ACC112 (cell line): ENCODE data around the gene IL20RA.
"Not testable (repeated sequence)": the region's sequence is repeated elsewhere in the genome, so short reads cannot be mapped to it uniquely, and the experiment has no call there.

Source experiments
- H2AFZ ChIP-seq: fragments of 200-600 bp; sonication (generic); one replicate; pipeline ENCODE4 v1.6.0; 2017; ENCODE audit warnings: antibody characterized with exemption, low read length; ENCODE audit not compliant: unreplicated experiment
- H3K27ac ChIP-seq: fragments of 200-600 bp; sonication (generic); 2 replicates; pipeline ENCODE4 v1.5.1; 2014; ENCODE audit warnings: low read depth, mild to moderate bottlenecking, antibody characterized with exemption, low read length, moderate library complexity
- H3K27me3 ChIP-seq: fragments of 200-600 bp; sonication (generic); 2 replicates; pipeline ENCODE4 v1.6.1; 2014; ENCODE audit warnings: mild to moderate bottlenecking, antibody characterized with exemption, low read length, moderate library complexity, mixed read lengths; ENCODE audit not compliant: insufficient read depth
- H3K36me3 ChIP-seq: fragments of 200-600 bp; sonication (generic); 2 replicates; pipeline ENCODE4 v1.6.1; 2016; ENCODE audit warnings: mild to moderate bottlenecking, antibody characterized with exemption, low read length, moderate library complexity, mixed read lengths; ENCODE audit not compliant: insufficient read depth
- H3K4me1 ChIP-seq: fragments of 200-600 bp; sonication (generic); one replicate; pipeline ENCODE4 v1.6.1; 2016; ENCODE audit warnings: low read length, mixed read lengths; ENCODE audit not compliant: insufficient read depth, unreplicated experiment, control insufficient read depth
- H3K4me3 ChIP-seq: fragments of 200-600 bp; sonication (generic); 2 replicates; pipeline ENCODE4 v1.5.1; 2014; ENCODE audit warnings: mild to moderate bottlenecking, low read depth, low read length
- H3K79me2 ChIP-seq: fragments of 200-600 bp; sonication (generic); one replicate; pipeline ENCODE4 v1.6.0; 2016; ENCODE audit warnings: low read length; ENCODE audit not compliant: control insufficient read depth, unreplicated experiment, insufficient read depth

Gene IL20RA

GRCh38 chr6:136971609-136972008, 73.2 kb downstream of the IL20RA start:
- H3K4me1 ChIP-seq = no peaks in the 10 kb centered on the region
- no peak overlapping the region for H3K4me3 ChIP-seq
- no peaks in the 10 kb centered on the region for H3K36me3 ChIP-seq
- no peak overlapping the region for H3K27ac ChIP-seq
- no peak overlapping the region for H2AFZ ChIP-seq
- peaks cover 11% of the 10 kb centered on the region for H3K27me3 ChIP-seq
- H3K79me2 ChIP-seq = no peaks in the 10 kb centered on the region

- Histone ChIP-seq H3K4me3 (no peak overlapping the region), H3K36me3 (no peaks in the 10 kb centered on the region), H3K4me1 (no peaks in the 10 kb centered on the region), H3K27me3 (peaks cover 16% of the 10 kb centered on the region), H3K79me2 (no peaks in the 10 kb centered on the region), H3K27ac (no peak overlapping the region), H2AFZ (no peak overlapping the region)
Observed at GRCh38 chr6:136969930-136970329, 74.8 kb downstream of the IL20RA start.

DNA sequence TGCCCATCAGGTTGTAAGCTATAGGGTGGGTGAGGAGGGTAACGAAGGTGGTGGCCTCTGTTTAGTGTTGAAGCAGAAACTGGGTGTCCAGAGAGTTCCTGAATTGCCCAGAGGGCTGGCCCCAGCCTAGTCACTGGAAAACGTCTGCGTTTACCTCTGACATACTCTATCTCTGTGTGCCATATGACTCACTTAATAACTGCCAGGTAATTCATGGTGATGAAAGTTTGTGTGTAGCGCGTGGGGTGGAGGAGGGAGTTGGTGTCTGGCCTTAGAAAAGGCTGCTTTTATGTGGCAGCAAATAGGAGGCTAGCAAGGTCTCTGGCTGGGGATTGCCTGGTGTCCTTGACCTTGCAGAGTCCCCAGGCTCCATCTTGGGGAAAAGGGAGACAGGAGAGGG, 75.3 kb downstream of the IL20RA start:
- peaks cover 16% of the 10 kb centered on the region for H3K27me3 ChIP-seq
- no peaks in the 10 kb centered on the region for H3K79me2 ChIP-seq
- H3K4me3 ChIP-seq = no peak overlapping the region
- no peak overlapping the region for H2AFZ ChIP-seq
- no peak overlapping the region for H3K27ac ChIP-seq
- H3K4me1 ChIP-seq = no peaks in the 10 kb centered on the region
- H3K36me3 ChIP-seq = no peaks in the 10 kb centered on the region

GRCh38 chr6:136968837-136969236, 75.9 kb downstream of the IL20RA start:
- Histone ChIP-seq H3K27me3 (peaks cover 16% of the 10 kb centered on the region), H2AFZ (no peak overlapping the region), H3K79me2 (no peaks in the 10 kb centered on the region), H3K4me1 (no peaks in the 10 kb centered on the region), H3K4me3 (no peak overlapping the region), H3K36me3 (no peaks in the 10 kb centered on the region), H3K27ac (no peak overlapping the region)

DNA sequence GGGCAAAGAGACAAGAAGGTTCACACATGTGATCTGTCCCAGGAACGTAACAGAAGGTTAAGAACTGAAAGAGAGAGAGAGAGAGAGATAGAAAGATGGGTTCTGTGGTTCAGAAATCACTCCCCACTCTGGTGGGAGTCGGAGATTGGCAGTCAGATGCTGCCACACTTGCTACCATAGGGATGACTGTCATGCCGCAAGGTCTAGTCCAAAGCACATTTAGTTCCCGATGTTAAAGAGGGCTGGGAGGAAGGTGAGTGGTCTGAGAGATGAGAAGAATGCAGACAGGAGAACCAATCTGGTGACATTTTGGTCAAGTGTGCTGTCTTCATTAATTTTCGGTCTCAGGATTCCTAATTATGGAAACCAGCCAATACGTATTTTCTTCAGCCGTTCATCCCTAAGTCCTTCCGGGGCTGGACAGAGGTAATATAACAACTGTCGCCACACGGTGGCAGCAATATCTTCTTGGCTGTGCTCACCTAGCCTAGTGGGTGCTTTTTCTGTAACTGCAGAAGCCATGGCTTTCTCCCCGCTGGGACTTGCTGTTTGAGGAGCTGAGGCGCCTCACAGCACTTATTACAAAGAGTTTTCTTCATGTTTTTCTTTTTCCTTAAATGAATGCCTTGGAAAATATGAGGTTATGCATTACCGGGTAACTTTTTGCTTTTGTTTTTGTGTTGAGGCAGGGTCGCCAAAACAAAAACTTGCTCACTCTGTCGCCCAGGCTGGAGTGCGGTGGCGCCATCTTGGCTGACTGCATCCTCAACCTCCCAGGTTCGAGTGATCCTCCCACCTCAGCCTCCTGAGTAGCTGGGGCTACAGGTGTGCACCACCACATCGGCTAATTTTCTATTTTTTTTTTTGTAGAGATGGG, 76.7 kb downstream of the IL20RA start:
- Histone ChIP-seq H3K27me3 (peaks cover 16% of the 10 kb centered on the region), H3K36me3 (no peaks in the 10 kb centered on the region), H3K79me2 (no peaks in the 10 kb centered on the region), H3K4me3 (no peak overlapping the region), H2AFZ (peak overlapping the region; percentile 39), H3K4me1 (no peaks in the 10 kb centered on the region), H3K27ac (no peak overlapping the region)

DNA sequence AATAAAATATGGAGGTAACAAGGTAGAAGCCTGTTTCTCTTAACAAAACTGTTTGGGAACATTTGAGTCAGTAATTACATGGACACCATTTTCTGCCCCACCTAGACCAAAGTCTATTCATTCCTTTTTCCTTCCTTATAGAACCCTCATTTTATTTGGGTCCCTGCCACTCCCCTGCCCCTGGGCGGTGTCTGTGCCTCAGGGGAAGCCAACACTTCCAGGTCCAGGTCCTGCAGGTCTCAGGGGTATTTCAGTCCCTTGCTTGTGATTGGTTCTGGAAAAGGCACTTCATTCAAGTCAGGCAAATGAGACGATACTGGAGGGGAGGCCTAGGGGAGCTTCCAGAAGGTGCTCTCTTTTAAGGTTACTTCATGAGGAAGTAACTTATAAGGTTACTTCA, 80.4 kb downstream of the IL20RA start:
- Histone ChIP-seq H3K4me3 (no peak overlapping the region), H2AFZ (no peak overlapping the region), H3K4me1 (no peaks in the 10 kb centered on the region), H3K36me3 (no peaks in the 10 kb centered on the region), H3K79me2 (no peaks in the 10 kb centered on the region), H3K27ac (no peak overlapping the region), H3K27me3 (peaks cover 16% of the 10 kb centered on the region; the same call in 1 of the 2 replicates)

DNA sequence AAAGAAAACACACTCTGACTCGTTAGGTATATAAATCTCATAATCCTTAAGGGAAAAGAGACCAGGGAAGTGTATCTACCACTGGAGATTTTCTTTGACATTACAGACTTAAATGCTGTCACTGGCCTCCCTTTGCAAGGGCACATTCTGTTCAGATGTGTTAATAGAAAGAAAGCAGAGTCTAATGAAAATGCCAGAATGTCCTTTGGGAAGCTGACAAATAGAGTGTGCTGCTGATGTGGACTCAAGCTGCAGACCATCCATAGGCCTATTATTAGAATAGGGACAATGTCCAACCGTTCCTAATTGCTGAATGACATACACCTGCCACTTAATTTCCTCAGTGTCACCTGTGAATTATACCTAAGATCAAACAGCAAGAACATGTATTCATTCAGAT, 81.5 kb downstream of the IL20RA start:
- Histone ChIP-seq H2AFZ (no peak overlapping the region), H3K4me1 (no peaks in the 10 kb centered on the region), H3K4me3 (no peak overlapping the region), H3K79me2 (no peaks in the 10 kb centered on the region), H3K27ac (no peak overlapping the region), H3K36me3 (no peaks in the 10 kb centered on the region), H3K27me3 (peaks cover 19% of the 10 kb centered on the region; the same call in 1 of the 2 replicates)

- Histone ChIP-seq H3K4me1 (no peaks in the 10 kb centered on the region), H3K27ac (no peak overlapping the region), H2AFZ (no peak overlapping the region), H3K27me3 (peaks cover 18% of the 10 kb centered on the region; the same call in 1 of the 2 replicates), H3K79me2 (no peaks in the 10 kb centered on the region), H3K4me3 (no peak overlapping the region), H3K36me3 (no peaks in the 10 kb centered on the region)
Observed at GRCh38 chr6:136962661-136963060, 82.1 kb downstream of the IL20RA start.

GRCh38 chr6:136961848-136962247, 82.9 kb downstream of the IL20RA start:
- Histone ChIP-seq H3K36me3 (no peaks in the 10 kb centered on the region), H3K4me3 (no peak overlapping the region), H3K4me1 (no peaks in the 10 kb centered on the region), H3K27ac (no peak overlapping the region), H3K79me2 (no peaks in the 10 kb centered on the region), H2AFZ (no peak overlapping the region), H3K27me3 (peaks cover 10% of the 10 kb centered on the region; the same call in 1 of the 2 replicates)

- Histone ChIP-seq H3K4me3 (no peak overlapping the region), H2AFZ (no peak overlapping the region), H3K79me2 (no peaks in the 10 kb centered on the region), H3K36me3 (no peaks in the 10 kb centered on the region), H3K27ac (no peak overlapping the region), H3K27me3 (peaks cover 5% of the 10 kb centered on the region; the same call in 1 of the 2 replicates), H3K4me1 (no peaks in the 10 kb centered on the region)
Observed at GRCh38 chr6:136960781-136961180, 84.0 kb downstream of the IL20RA start.

DNA sequence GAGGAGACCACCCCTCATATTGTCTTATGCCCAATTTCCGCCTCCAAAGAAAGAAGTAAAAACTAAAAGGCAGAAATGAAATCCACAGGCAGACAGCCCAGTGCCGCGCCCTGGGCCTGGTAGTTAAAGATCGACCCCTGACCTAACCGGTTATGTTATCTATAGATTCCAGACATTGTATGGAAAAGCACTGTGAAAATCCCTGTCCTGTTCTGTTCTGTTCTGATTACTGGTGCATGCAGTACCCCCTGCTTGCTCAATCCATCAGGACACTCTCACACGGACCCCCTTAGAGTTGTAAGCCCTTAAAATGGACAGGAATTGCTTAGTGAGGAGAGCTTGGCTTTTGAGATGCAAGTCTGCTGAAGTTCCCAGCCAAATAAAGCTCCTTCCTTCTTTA, 84.8 kb downstream of the IL20RA start:
- H3K4me1 ChIP-seq, H3K27ac ChIP-seq: not testable (repeated sequence)

More for the DNA sequence above, 84.8 kb downstream of the IL20RA start:
- H3K4me3 ChIP-seq, H3K36me3 ChIP-seq, H3K79me2 ChIP-seq, H3K27me3 ChIP-seq, H2AFZ ChIP-seq: not testable (repeated sequence)
